Astrocyte of the cerebellum (primary cell): ENCODE results near the gene CYSRT1.

Source experiments
- DNase-seq: peaks from one replicate; pipeline ENCODE4 v3.0.0-alpha.2; 2011; ENCODE audit warnings: low read depth
- H3K4me3 ChIP-seq: 2 replicates; pipeline ENCODE4 v1.5.1; 2011; ENCODE audit warnings: mild to moderate bottlenecking, low read depth, low read length, moderate library complexity
- in situ Hi-C: cut with HindIII; loops from 2 replicates; pipeline ENCODE4 v1.10.0; 2017; ENCODE audit warnings: low sequenced_read_pairs
- TF ChIP-seq, protein P1 (sequence below): IDR thresholded peaks from 2 replicates; pipeline ENCODE4 v1.5.1; 2012; ENCODE audit warnings: low read length, low read depth, moderate library complexity, mild to moderate bottlenecking; ENCODE audit errors: missing control alignments

The CYSRT1 gene

GRCh38 chr9:137230705-137231371 lies 5.9 kb downstream of the CYSRT1 start, which contains the start of gene SLC34A3:
SLC34A3 (plus strand) TSS chr9:137230901; CDS start chr9:137231703, 802 bp downstream.
- no peak for DNase-seq
- H3K4me3 ChIP-seq = no peak within 1 kb of the TSS
- in situ Hi-C loops = no loop called here
- TF ChIP-seq, protein P1, sequence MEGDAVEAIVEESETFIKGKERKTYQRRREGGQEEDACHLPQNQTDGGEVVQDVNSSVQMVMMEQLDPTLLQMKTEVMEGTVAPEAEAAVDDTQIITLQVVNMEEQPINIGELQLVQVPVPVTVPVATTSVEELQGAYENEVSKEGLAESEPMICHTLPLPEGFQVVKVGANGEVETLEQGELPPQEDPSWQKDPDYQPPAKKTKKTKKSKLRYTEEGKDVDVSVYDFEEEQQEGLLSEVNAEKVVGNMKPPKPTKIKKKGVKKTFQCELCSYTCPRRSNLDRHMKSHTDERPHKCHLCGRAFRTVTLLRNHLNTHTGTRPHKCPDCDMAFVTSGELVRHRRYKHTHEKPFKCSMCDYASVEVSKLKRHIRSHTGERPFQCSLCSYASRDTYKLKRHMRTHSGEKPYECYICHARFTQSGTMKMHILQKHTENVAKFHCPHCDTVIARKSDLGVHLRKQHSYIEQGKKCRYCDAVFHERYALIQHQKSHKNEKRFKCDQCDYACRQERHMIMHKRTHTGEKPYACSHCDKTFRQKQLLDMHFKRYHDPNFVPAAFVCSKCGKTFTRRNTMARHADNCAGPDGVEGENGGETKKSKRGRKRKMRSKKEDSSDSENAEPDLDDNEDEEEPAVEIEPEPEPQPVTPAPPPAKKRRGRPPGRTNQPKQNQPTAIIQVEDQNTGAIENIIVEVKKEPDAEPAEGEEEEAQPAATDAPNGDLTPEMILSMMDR = no peak

DNA sequence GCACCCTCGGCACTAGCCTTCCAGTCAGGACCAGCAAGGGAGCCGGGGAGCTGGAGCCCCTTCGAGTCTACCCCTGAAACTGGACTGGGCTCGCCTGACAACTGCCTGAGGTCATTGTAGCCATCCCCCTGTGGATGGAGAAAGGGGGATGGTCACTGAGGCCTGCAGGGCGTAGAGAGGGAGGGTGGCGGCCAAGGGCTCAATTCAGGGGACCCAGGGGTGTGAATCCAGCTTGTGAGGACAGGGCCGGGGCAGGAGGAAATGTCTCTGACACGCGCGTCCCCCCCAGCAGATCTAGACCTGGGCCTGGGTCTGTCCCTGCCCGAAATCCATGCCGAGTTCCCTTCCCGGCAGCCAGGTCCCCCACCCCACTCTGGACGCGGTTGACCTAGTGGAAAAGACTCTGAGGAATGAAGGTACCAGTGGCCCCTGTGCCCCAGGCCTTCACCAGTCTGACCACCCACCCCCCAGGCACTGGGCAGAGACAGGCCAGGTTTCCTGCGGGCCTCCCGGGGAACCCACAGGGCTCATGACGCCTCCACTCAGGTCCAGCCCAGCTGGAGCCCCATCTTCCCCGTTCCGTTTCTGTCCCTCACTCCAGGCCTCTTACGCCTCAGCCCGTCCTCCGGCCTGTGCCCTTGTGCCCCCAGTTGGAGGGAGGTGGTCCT lies 6.5 kb downstream of the CYSRT1 start:
- no peak for DNase-seq
- in situ Hi-C loops = no loop called here
- TF ChIP-seq, protein P1 = no peak
- H3K4me3 ChIP-seq = no peak overlapping the region

DNA sequence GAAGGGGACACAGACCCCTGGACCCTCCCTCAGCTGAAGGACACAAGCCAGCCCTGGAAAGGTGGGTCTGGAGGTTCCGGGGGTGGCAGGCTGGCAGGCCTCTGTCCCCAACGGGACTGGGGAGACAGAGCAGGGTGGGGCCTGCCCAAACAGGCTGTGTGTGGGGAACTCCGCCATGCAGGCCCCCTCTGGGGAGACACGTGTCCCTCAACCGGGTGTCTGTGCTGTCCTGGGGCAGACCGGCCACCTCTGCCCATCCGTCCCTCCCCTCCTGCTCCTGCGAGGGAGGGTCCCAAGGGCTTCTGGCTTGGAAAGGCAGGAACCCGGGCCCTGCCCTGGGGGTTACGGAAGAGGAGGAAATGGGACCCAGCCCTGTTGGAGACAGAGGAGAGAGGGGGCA lies 7.1 kb downstream of the CYSRT1 start:
- TF ChIP-seq, protein P1 = no peak
- in situ Hi-C loops = no loop called here
- no peak for DNase-seq
- no peak overlapping the region for H3K4me3 ChIP-seq

- DNase-seq = no peak
- H3K4me3 ChIP-seq = no peak overlapping the region
- TF ChIP-seq, protein P1 = no peak
- in situ Hi-C loops = no loop called here
These were observed 7.5 kb downstream of the CYSRT1 start for GRCh38 chr9:137232510-137232909.

- TF ChIP-seq, protein P1 = no peak
- H3K4me3 ChIP-seq = no peak overlapping the region
- in situ Hi-C loops = no loop called here
- DNase-seq = no peak
These were observed 8.4 kb downstream of the CYSRT1 start for GRCh38 chr9:137233143-137233980.

DNA sequence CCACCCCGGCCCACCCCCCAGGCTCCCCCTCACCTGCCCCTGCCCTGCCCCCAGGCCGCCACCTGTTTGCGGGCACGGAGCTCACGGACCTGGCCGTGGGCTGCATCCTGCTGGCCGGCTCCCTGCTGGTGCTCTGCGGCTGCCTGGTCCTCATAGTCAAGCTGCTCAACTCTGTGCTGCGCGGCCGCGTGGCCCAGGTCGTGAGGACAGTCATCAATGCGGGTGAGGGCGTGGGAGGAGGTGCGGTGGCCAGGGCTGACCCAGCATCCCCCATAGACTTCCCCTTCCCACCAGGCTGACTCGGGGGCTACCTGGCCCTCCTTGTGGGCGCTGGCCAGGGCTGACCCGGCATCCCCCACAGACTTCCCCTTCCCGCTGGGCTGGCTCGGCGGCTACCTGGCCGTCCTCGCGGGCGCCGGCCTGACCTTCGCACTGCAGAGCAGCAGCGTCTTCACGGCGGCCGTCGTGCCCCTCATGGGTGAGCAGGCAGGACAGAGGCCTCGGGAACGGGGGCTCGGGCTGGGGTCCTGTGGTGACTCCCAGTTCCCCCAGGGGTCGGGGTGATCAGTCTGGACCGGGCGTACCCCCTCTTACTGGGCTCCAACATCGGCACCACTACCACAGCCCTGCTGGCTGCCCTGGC lies 9.2 kb downstream of the CYSRT1 start:
- in situ Hi-C loops = no loop called here
- H3K4me3 ChIP-seq = no peak overlapping the region
- TF ChIP-seq, protein P1 = no peak
- DNase-seq = no peak
